ENCODE measurements around the gene PROSER2. TPM values are rescaled to one million over a fixed set of nuclear protein-coding genes. Genes with fewer than 3 reads are reported as not detected.

PROSER2 gene
- total RNA-seq, 2 experiments from 2014 or later, result 0.24 to 0.31 TPM

- POLR2A ChIA-PET, result no interaction called here
- Mint-ChIP-seq H3K4me3 (no peak overlapping the region), H3K27ac (no peak overlapping the region), H3K36me3 (no peaks in the 10 kb centered on the region), H3K4me1 (ENCODE audit: low read depth) (peaks cover 5% of the 10 kb centered on the region), H3K9me3 (no peaks in the 10 kb centered on the region), H3K27me3 (peaks cover 42% of the 10 kb centered on the region)
- intact Hi-C loops (cut with micrococcal nuclease), result no loop called here
- DNase-seq, result no peak
- CTCF ChIA-PET, result no interaction called here
Measured at GRCh38 chr10:11827006-11827405, 3.9 kb downstream of the PROSER2 start.

GRCh38 chr10:11827414-11827813, 4.3 kb downstream of the PROSER2 start:
- H3K4me1 Mint-ChIP-seq (ENCODE audit: low read depth), result peaks cover 5% of the 10 kb centered on the region
- no peaks in the 10 kb centered on the region for H3K9me3 Mint-ChIP-seq
- H3K27me3 Mint-ChIP-seq, result peaks cover 40% of the 10 kb centered on the region
- DNase-seq, result no peak
- H3K4me3 Mint-ChIP-seq, result no peak overlapping the region
- ChIA-PET CTCF (no interaction called here), POLR2A (no interaction called here)
- H3K27ac Mint-ChIP-seq, result no peak overlapping the region
- no peaks in the 10 kb centered on the region for H3K36me3 Mint-ChIP-seq
- intact Hi-C loops (cut with micrococcal nuclease), result no loop called here

- Mint-ChIP-seq H3K9me3 (no peaks in the 10 kb centered on the region), H3K36me3 (no peaks in the 10 kb centered on the region), H3K27ac (no peak overlapping the region), H3K4me1 (ENCODE audit: low read depth) (peaks cover 4% of the 10 kb centered on the region), H3K4me3 (no peak overlapping the region), H3K27me3 (peaks cover 40% of the 10 kb centered on the region)
- no peak for DNase-seq
- CTCF ChIA-PET, result interaction anchor here (1.3 kb wide), 1 partner anchor 9 kb away, joined by 6 read pairs; no protein-coding TSS in a partner anchor
- POLR2A ChIA-PET, result no interaction called here
- intact Hi-C loops (cut with micrococcal nuclease), result no loop called here
Measured at GRCh38 chr10:11828682-11829284, 5.6 kb downstream of the PROSER2 start.

- ChIA-PET POLR2A (no interaction called here), CTCF (no interaction called here)
- Mint-ChIP-seq H3K9me3 (no peaks in the 10 kb centered on the region), H3K4me1 (ENCODE audit: low read depth) (no peaks in the 10 kb centered on the region), H3K4me3 (no peak overlapping the region), H3K27me3 (peaks cover 22% of the 10 kb centered on the region), H3K27ac (no peak overlapping the region), H3K36me3 (no peaks in the 10 kb centered on the region)
- intact Hi-C loops (cut with micrococcal nuclease), result no loop called here
- DNase-seq, result no peak
Measured at GRCh38 chr10:11830836-11831519, 7.8 kb downstream of the PROSER2 start.

GRCh38 chr10:11831520-11831951, 8.4 kb downstream of the PROSER2 start:
- CTCF ChIA-PET, result no interaction called here
- Mint-ChIP-seq H3K9me3 (no peaks in the 10 kb centered on the region), H3K27ac (no peak overlapping the region), H3K36me3 (no peaks in the 10 kb centered on the region), H3K4me3 (no peak overlapping the region), H3K4me1 (ENCODE audit: low read depth) (no peaks in the 10 kb centered on the region), H3K27me3 (peaks cover 19% of the 10 kb centered on the region)
- POLR2A ChIA-PET, result no interaction called here
- intact Hi-C loops (cut with micrococcal nuclease), result no loop called here
- no peak for DNase-seq

GRCh38 chr10:11832042-11832441, 8.9 kb downstream of the PROSER2 start:
- no peak overlapping the region for H3K4me3 Mint-ChIP-seq
- POLR2A ChIA-PET, result no interaction called here
- H3K4me1 Mint-ChIP-seq (ENCODE audit: low read depth), result no peaks in the 10 kb centered on the region
- H3K27me3 Mint-ChIP-seq, result peaks cover 18% of the 10 kb centered on the region
- H3K9me3 Mint-ChIP-seq, result no peaks in the 10 kb centered on the region
- no peaks in the 10 kb centered on the region for H3K36me3 Mint-ChIP-seq
- no peak for DNase-seq
- CTCF ChIA-PET, result no interaction called here
- intact Hi-C loops (cut with micrococcal nuclease), result no loop called here
- no peak overlapping the region for H3K27ac Mint-ChIP-seq

- no peak for DNase-seq
- peaks cover 13% of the 10 kb centered on the region for H3K27me3 Mint-ChIP-seq
- intact Hi-C loops (cut with micrococcal nuclease), result no loop called here
- peaks cover 4% of the 10 kb centered on the region for H3K4me1 Mint-ChIP-seq (ENCODE audit: low read depth)
- H3K9me3 Mint-ChIP-seq, result no peaks in the 10 kb centered on the region
- no peak overlapping the region for H3K27ac Mint-ChIP-seq
- ChIA-PET CTCF (interaction anchor here (0.9 kb wide), 1 partner anchor 152 kb away, joined by 4 read pairs; no protein-coding TSS in a partner anchor), POLR2A (no interaction called here)
- no peak overlapping the region for H3K4me3 Mint-ChIP-seq
- no peaks in the 10 kb centered on the region for H3K36me3 Mint-ChIP-seq
Measured at GRCh38 chr10:11835061-11835460, 11.9 kb downstream of the PROSER2 start.

- CTCF ChIA-PET, result no interaction called here
- H3K36me3 Mint-ChIP-seq, result no peaks in the 10 kb centered on the region
- H3K4me3 Mint-ChIP-seq, result no peak overlapping the region
- no peak for DNase-seq
- H3K4me1 Mint-ChIP-seq (ENCODE audit: low read depth), result peaks cover 4% of the 10 kb centered on the region
- intact Hi-C loops (cut with micrococcal nuclease), result no loop called here
- no peaks in the 10 kb centered on the region for H3K9me3 Mint-ChIP-seq
- peaks cover 10% of the 10 kb centered on the region for H3K27me3 Mint-ChIP-seq
- H3K27ac Mint-ChIP-seq, result no peak overlapping the region
- POLR2A ChIA-PET, result no interaction called here
Measured at GRCh38 chr10:11835704-11836103, 12.5 kb downstream of the PROSER2 start.

- CTCF ChIA-PET, result interaction anchor here (1.0 kb wide), 1 partner anchor 15 kb away, joined by 3 read pairs; no protein-coding TSS in a partner anchor
- no peaks in the 10 kb centered on the region for H3K9me3 Mint-ChIP-seq
- H3K27ac Mint-ChIP-seq, result no peak overlapping the region
- POLR2A ChIA-PET, result no interaction called here
- intact Hi-C loops (cut with micrococcal nuclease), result no loop called here
- no peak for DNase-seq
- H3K27me3 Mint-ChIP-seq, result peaks cover 8% of the 10 kb centered on the region
- H3K4me1 Mint-ChIP-seq (ENCODE audit: low read depth), result peaks cover 4% of the 10 kb centered on the region
- no peak overlapping the region for H3K4me3 Mint-ChIP-seq
- no peaks in the 10 kb centered on the region for H3K36me3 Mint-ChIP-seq
Measured at GRCh38 chr10:11837372-11838161, 14.4 kb downstream of the PROSER2 start.

- POLR2A ChIA-PET, result no interaction called here
- intact Hi-C loops (cut with micrococcal nuclease), result no loop called here
- CTCF ChIA-PET, result interaction anchor here (1.0 kb wide), 1 partner anchor 19 kb away, joined by 3 read pairs; no protein-coding TSS in a partner anchor
- H3K9me3 Mint-ChIP-seq, result no peaks in the 10 kb centered on the region
- H3K27ac Mint-ChIP-seq, result no peak overlapping the region
- H3K27me3 Mint-ChIP-seq, result peaks cover 8% of the 10 kb centered on the region
- no peak for DNase-seq
- H3K4me3 Mint-ChIP-seq, result no peak overlapping the region
- H3K4me1 Mint-ChIP-seq (ENCODE audit: low read depth), result peaks cover 4% of the 10 kb centered on the region
- no peaks in the 10 kb centered on the region for H3K36me3 Mint-ChIP-seq
Measured at GRCh38 chr10:11838298-11838852, 15.2 kb downstream of the PROSER2 start.

GRCh38 chr10:11841375-11841774, 18.2 kb downstream of the PROSER2 start:
- H3K27ac Mint-ChIP-seq, result no peak overlapping the region
- H3K4me3 Mint-ChIP-seq, result no peak overlapping the region
- intact Hi-C loops (cut with micrococcal nuclease), result no loop called here
- H3K27me3 Mint-ChIP-seq, result peaks cover 12% of the 10 kb centered on the region
- peaks cover 9% of the 10 kb centered on the region for H3K4me1 Mint-ChIP-seq (ENCODE audit: low read depth)
- POLR2A ChIA-PET, result no interaction called here
- no peaks in the 10 kb centered on the region for H3K9me3 Mint-ChIP-seq
- H3K36me3 Mint-ChIP-seq, result no peaks in the 10 kb centered on the region
- no peak for DNase-seq
- CTCF ChIA-PET, result interaction anchor here (0.6 kb wide), 1 partner anchor 37 kb away, joined by 3 read pairs; no protein-coding TSS in a partner anchor

- POLR2A ChIA-PET, result no interaction called here
- no peaks in the 10 kb centered on the region for H3K36me3 Mint-ChIP-seq
- CTCF ChIA-PET, result no interaction called here
- peaks cover 12% of the 10 kb centered on the region for H3K27me3 Mint-ChIP-seq
- H3K4me3 Mint-ChIP-seq, result no peak overlapping the region
- H3K27ac Mint-ChIP-seq, result no peak overlapping the region
- DNase-seq, result no peak
- intact Hi-C loops (cut with micrococcal nuclease), result no loop called here
- no peaks in the 10 kb centered on the region for H3K9me3 Mint-ChIP-seq
- H3K4me1 Mint-ChIP-seq (ENCODE audit: low read depth), result peaks cover 9% of the 10 kb centered on the region
Measured at GRCh38 chr10:11842411-11842810, 19.3 kb downstream of the PROSER2 start.
